Esophagus muscularis mucosa (tissue), 4 donors: ENCODE data around the gene PRMT9. TPM values are rescaled to one million over a fixed set of nuclear protein-coding genes. Genes with fewer than 3 reads are reported as not detected.

Experiments used
- DNase-seq: peaks from one replicate; pipeline ENCODE4 v3.0.0-alpha.2; 2017; ENCODE audit errors: extremely low spot score
- H3K27ac ChIP-seq, 4 donors: fragments of 200-600 bp; sonication (generic); replicated peaks in 1 of 4; 1 replicate in 3 of 4; 2 replicates in 1 of 4; pipeline ENCODE4 v1.5.1; 2016 to 2019; ENCODE audit warnings: mild to moderate bottlenecking in 1 of 4
- H3K27me3 ChIP-seq, 4 donors: fragments of 200-600 bp; sonication (generic); one replicate each; pipeline versions ENCODE4 v1.5.1 to v1.6.0; 2016 to 2019
- H3K36me3 ChIP-seq, 4 donors: fragments of 200-600 bp; sonication (generic); one replicate each; pipeline ENCODE4 v1.5.1; 2016 to 2019
- H3K4me1 ChIP-seq, 4 donors: fragments of 200-600 bp; sonication (generic); one replicate each; pipeline ENCODE4 v1.5.1; 2016 to 2019
- H3K4me3 ChIP-seq, 4 donors: fragments of 200-600 bp; sonication (generic); 1 replicate in 2 of 4; 2 replicates in 2 of 4; pipeline ENCODE4 v1.5.1; 2016 to 2019; ENCODE audit warnings: mild to moderate bottlenecking in 4 of 4, moderate library complexity in 1 of 4
- H3K9me3 ChIP-seq, 4 donors: fragments of 200-600 bp; sonication (generic); 1 replicate in 3 of 4; 2 replicates in 1 of 4; pipeline ENCODE4 v1.5.1; 2016 to 2019
- CTCF ChIP-seq, 3 experiments: fragments of 200-600 bp in 2 of 3; fragments of 450-650 bp in 1 of 3; sonication (generic) in 2 of 3; IDR thresholded peaks; one replicate each; pipeline ENCODE4 v1.5.1; 2017 to 2019; ENCODE audit warnings: antibody characterized with exemption in 3 of 3, mild to moderate bottlenecking in 2 of 3, moderate library complexity in 1 of 3
- EP300 ChIP-seq: sonication (generic); formaldehyde crosslinking; IDR thresholded peaks from one replicate; pipeline ENCODE4 v1.6.1; 2017; ENCODE audit warnings: antibody characterized with exemption
- POLR2A ChIP-seq: fragments of 450-650 bp; IDR thresholded peaks from one replicate; pipeline ENCODE4 v1.6.1; 2017; ENCODE audit warnings: antibody characterized with exemption, moderate library complexity, mild to moderate bottlenecking, low read depth
- POLR2AphosphoS5 ChIP-seq, 2 donors: sonication (generic); formaldehyde crosslinking; IDR thresholded peaks; one replicate each; pipeline ENCODE4 v1.6.1; 2017; ENCODE audit warnings: antibody characterized with exemption in 2 of 2
- WGBS: methylation state at CpG from one replicate; pipeline ENCODE4 v1.1.5; 2018; 5-methylcytosine and 5-hydroxymethylcytosine counted together
- intact Hi-C: fragments of 100-400 bp; cut with DNase I; formaldehyde crosslinking; loops from one replicate; pipeline ENCODE4 v1.15.1; 2023
- total RNA-seq, 4 donors: library from RNA; depleted of rRNA; stranded (reverse); fragments of >200 nt; gene quantifications; one replicate each; pipeline versions ENCODE4 v1.1.0 to v1.2.1, GENCODE V29; 2016

Gene PRMT9
- total RNA-seq, 4 donors from 2014 or later: 4.1 to 7.5 (median 6.4) TPM

- TF ChIP-seq POLR2AphosphoS5 (IDR thresholded peaks at IDR 0.05): no peak
- no peak for TF ChIP-seq POLR2A
- TF ChIP-seq CTCF (IDR thresholded peaks at IDR 0.05): no peak
- TF ChIP-seq EP300: no peak
- intact Hi-C loops: no loop called here
- Histone ChIP-seq H3K4me3 (no peak overlapping the region), H3K27ac (no peak overlapping the region), H3K4me1 (no peaks in the 10 kb centered on the region), H3K36me3 (no peaks in the 10 kb centered on the region), H3K9me3 (no peaks in the 10 kb centered on the region), H3K27me3 (no peaks in the 10 kb centered on the region)
- DNase-seq: no peak
- WGBS: 91% methylated on average over 3 of the region's 3 CpGs
These were observed 9.3 kb upstream of the PRMT9 start for GRCh38 chr4:147693218-147693617.

- TF ChIP-seq EP300: no peak
- TF ChIP-seq POLR2AphosphoS5 (IDR thresholded peaks at IDR 0.05): no peak
- TF ChIP-seq CTCF (IDR thresholded peaks at IDR 0.05): no peak
- no peak for TF ChIP-seq POLR2A
- intact Hi-C loops: no loop called here
- 84% methylated on average over 2 of the region's 2 CpGs for WGBS
These were observed 7.9 kb upstream of the PRMT9 start for GRCh38 chr4:147691820-147692219.

GRCh38 chr4:147689067-147689466 is 5.1 kb upstream of the PRMT9 start:
- 62% methylated on average over 4 of the region's 4 CpGs for WGBS
- TF ChIP-seq POLR2AphosphoS5 (IDR thresholded peaks at IDR 0.05): no peak

More at GRCh38 chr4:147691820-147692219, 7.9 kb upstream of the PRMT9 start:
- no peaks in the 10 kb centered on the region for H3K36me3 ChIP-seq
- no peak for DNase-seq
- no peaks in the 10 kb centered on the region for H3K4me1 ChIP-seq
- no peak overlapping the region for H3K27ac ChIP-seq
- no peak overlapping the region for H3K4me3 ChIP-seq
- H3K9me3 ChIP-seq: no peaks in the 10 kb centered on the region
- H3K27me3 ChIP-seq: no peaks in the 10 kb centered on the region

GRCh38 chr4:147683188-147683591 is 773 bp downstream of the PRMT9 start:
- no peak for DNase-seq

More at GRCh38 chr4:147689067-147689466, 5.1 kb upstream of the PRMT9 start:
- intact Hi-C loops: no loop called here
- DNase-seq: no peak
- Histone ChIP-seq H3K4me1 (peaks cover 0 to 6% (median 5%) of the 10 kb centered on the region in 4 donors), H3K4me3 (no peak overlapping the region), H3K27me3 (no peaks in the 10 kb centered on the region), H3K36me3 (no peaks in the 10 kb centered on the region), H3K9me3 (no peaks in the 10 kb centered on the region), H3K27ac (no peak overlapping the region)

GRCh38 chr4:147682755-147683154 is 1.2 kb downstream of the PRMT9 start:
- TF ChIP-seq EP300: no peak
- TF ChIP-seq CTCF (IDR thresholded peaks at IDR 0.05): no peak
- TF ChIP-seq POLR2AphosphoS5 (IDR thresholded peaks at IDR 0.05): no peak
- TF ChIP-seq POLR2A: no peak
- intact Hi-C loops: no loop called here
- no peak for DNase-seq
- Histone ChIP-seq H3K27ac (peak overlapping the region in 3 of 4 donors; percentile 87 to 91 (median 88)), H3K27me3 (no peaks in the 10 kb centered on the region), H3K4me3 (peak overlapping the region; percentile 76 to 82 (median 80)), H3K36me3 (peaks cover 0 to 17% (median 6%) of the 10 kb centered on the region in 4 donors), H3K9me3 (no peaks in the 10 kb centered on the region), H3K4me1 (peaks cover 3 to 25% (median 19%) of the 10 kb centered on the region in 4 donors)
- WGBS: 55% methylated on average over 3 of the region's 3 CpGs

More at GRCh38 chr4:147683188-147683591, 773 bp downstream of the PRMT9 start:
- 3% methylated on average over 10 of the region's 10 CpGs for WGBS
- peak overlapping the region; percentile 87 to 91 (median 88) for H3K27ac ChIP-seq
- peak overlapping the region; percentile 76 to 82 (median 80) for H3K4me3 ChIP-seq
- H3K9me3 ChIP-seq: no peaks in the 10 kb centered on the region
- peaks cover 3 to 25% (median 19%) of the 10 kb centered on the region in 4 donors for H3K4me1 ChIP-seq
- H3K27me3 ChIP-seq: no peaks in the 10 kb centered on the region
- peaks cover 0 to 17% (median 6%) of the 10 kb centered on the region in 4 donors for H3K36me3 ChIP-seq
- intact Hi-C loops: no loop called here
- TF ChIP-seq POLR2A: no peak
- TF ChIP-seq EP300: no peak
- TF ChIP-seq POLR2AphosphoS5 (IDR thresholded peaks at IDR 0.05): peak; percentile 47 to 59
- TF ChIP-seq CTCF (IDR thresholded peaks at IDR 0.05): no peak
